Suppressor macrophage (primary cell): Measurements from ENCODE around the gene SEC16B.

Experiments used
- DNase-seq, 4 experiments: peaks; one replicate each; pipeline ENCODE4 v3.0.0-alpha.2; 2020 to 2022

SEC16B gene

GRCh38 chr1:177907000-177907399 is 62.9 kb downstream of the SEC16B start:
- DNase-seq, result no peak

GRCh38 chr1:177905686-177906085 is 64.2 kb downstream of the SEC16B start:
- DNase-seq, result no peak

DNA sequence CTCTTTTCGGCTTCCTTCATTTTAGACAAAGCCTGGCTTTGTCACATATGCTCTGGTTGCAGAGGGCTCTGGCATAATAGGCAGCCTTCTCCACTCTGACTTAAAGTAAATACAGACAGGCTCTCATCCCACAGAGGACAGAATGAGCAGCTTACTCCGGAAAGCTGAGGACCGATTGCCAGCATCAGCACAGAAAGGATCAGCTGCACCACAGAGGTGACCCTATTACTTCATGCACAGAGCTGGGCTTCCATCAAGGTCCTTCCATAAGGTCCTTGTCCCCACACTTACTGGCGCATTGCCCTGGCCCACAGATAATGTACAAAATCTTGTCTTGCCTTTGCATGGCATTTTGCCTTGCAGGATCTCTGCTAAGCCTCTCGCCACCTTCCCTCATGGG is 67.6 kb downstream of the SEC16B start:
- DNase-seq, result no peak

DNA sequence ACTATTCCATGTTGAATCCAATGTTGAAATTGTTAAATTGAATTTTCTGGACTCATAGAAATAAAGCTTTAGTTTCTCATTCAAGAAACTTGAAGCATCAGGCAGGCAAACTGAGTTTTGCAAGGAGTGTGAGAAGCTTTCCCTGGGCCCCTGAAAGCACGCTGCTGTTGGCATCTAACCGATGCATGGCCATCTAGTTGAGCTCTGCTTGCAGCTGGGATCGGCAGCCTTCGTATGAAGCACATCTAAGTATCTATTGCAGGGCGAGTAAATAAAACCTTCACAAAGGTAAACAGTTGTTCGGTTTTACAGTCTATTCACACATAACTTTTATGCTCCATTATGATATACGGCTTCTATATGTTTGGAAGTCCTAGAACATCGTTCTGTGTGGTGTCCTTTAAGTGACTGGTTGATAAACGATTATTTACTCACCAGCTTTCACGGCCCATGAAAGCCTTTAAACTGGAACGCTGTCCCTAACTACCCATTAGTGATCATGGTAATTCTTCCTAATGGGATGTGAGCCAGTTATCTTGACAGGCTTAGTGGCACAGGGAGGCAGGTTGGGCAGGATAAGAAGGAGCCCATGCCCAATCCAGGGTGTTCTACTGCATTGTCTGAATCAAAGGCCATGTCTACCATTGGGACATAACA is 71.7 kb downstream of the SEC16B start:
- DNase-seq, result no peak

GRCh38 chr1:177897281-177897997 is 72.4 kb downstream of the SEC16B start:
- no peak for DNase-seq
